Natural killer cell (primary cell): ENCODE measurements around the gene MPO. TPM values are rescaled to one million over a fixed set of nuclear protein-coding genes. Genes with fewer than 3 reads are reported as not detected.

Experiments
- ATAC-seq, 3 donors: fragments of 150-1000 bp in 2 of 3; fragments of 200-7000 bp in 1 of 3; cut with Tn5 transposase; 1 replicate in 1 of 3; 2 replicates in 2 of 3; pipeline ENCODE4 v1.10.0; 2021; ENCODE audit warnings: mild to moderate bottlenecking in 2 of 3, moderate library complexity in 2 of 3
- DNase-seq, 2 donors: peaks; one replicate each; pipeline versions ENCODE4 v3.0.0 to v3.0.0-alpha.2; 2013 to 2021; ENCODE audit warnings: mixed read lengths in 1 of 2
- H3K27ac ChIP-seq: one replicate; pipeline ENCODE4 v1.5.1; 2013; ENCODE audit warnings: mild to moderate bottlenecking, low read length
- H3K27me3 ChIP-seq: one replicate; pipeline ENCODE4 v1.6.1; 2013; ENCODE audit warnings: low read length; ENCODE audit not compliant: control insufficient read depth, insufficient read depth
- H3K36me3 ChIP-seq: one replicate; pipeline ENCODE4 v1.6.1; 2013; ENCODE audit warnings: low read length; ENCODE audit not compliant: control insufficient read depth, insufficient read depth
- H3K4me1 ChIP-seq: one replicate; pipeline ENCODE4 v1.6.1; 2013; ENCODE audit warnings: low read length; ENCODE audit not compliant: control insufficient read depth, insufficient read depth
- H3K4me3 ChIP-seq: one replicate; pipeline ENCODE4 v1.5.1; 2013; ENCODE audit warnings: low read length
- H3K9me3 ChIP-seq: one replicate; pipeline ENCODE4 v1.6.1; 2013; ENCODE audit warnings: low read length; ENCODE audit not compliant: control insufficient read depth, insufficient read depth
- H3K27ac Mint-ChIP-seq, 2 donors: one replicate each; pipeline ENCODE4 v1.8.0; 2022; ENCODE audit warnings: mild to moderate bottlenecking in 2 of 2, mixed read lengths in 2 of 2, moderate library complexity in 1 of 2
- H3K27me3 Mint-ChIP-seq, 2 donors: one replicate each; pipeline ENCODE4 v1.8.0; 2022; ENCODE audit warnings: low read depth in 2 of 2, mixed read lengths in 2 of 2
- H3K36me3 Mint-ChIP-seq: one replicate; pipeline ENCODE4 v1.8.0; 2022; ENCODE audit warnings: mixed read lengths
- H3K4me1 Mint-ChIP-seq, 2 donors: one replicate each; pipeline ENCODE4 v1.8.0; 2022; ENCODE audit warnings: mixed read lengths in 2 of 2
- H3K4me3 Mint-ChIP-seq: one replicate; pipeline ENCODE4 v1.8.0; 2022; ENCODE audit warnings: mild to moderate bottlenecking, moderate library complexity, mixed read lengths
- H3K9me3 Mint-ChIP-seq, 2 donors: one replicate each; pipeline ENCODE4 v1.8.0; 2022; ENCODE audit warnings: mixed read lengths in 2 of 2
- CTCF ChIP-seq: fragments of 200-600 bp; IDR thresholded peaks from one replicate; pipeline ENCODE4 v1.8.0; 2022; ENCODE audit warnings: antibody characterized with exemption
- WGBS: methylation state at CpG from one replicate; pipeline ENCODE4 v1.1.7; 2013; ENCODE audit warnings: missing lambda C conversion rate; ENCODE audit not compliant: insufficient coverage; 5-methylcytosine and 5-hydroxymethylcytosine counted together
- intact Hi-C: fragments of 100-400 bp; cut with micrococcal nuclease; formaldehyde crosslinking; loops from one replicate; pipeline ENCODE4 v1.14.2; 2022
- total RNA-seq, 4 donors: library from RNA; stranded (reverse); fragments of 120-200 nt in 1 of 4; gene quantifications; one replicate each; pipeline versions ENCODE4 v1.2.3 to v1.2.4, GENCODE V29; 2013 to 2022

Gene MPO
- total RNA-seq, 3 donors from 2014 or later (not counting 1 experiment from before 2014, with no cell fraction given), result 1.8 to 1.9 TPM; not detected in 1

DNA sequence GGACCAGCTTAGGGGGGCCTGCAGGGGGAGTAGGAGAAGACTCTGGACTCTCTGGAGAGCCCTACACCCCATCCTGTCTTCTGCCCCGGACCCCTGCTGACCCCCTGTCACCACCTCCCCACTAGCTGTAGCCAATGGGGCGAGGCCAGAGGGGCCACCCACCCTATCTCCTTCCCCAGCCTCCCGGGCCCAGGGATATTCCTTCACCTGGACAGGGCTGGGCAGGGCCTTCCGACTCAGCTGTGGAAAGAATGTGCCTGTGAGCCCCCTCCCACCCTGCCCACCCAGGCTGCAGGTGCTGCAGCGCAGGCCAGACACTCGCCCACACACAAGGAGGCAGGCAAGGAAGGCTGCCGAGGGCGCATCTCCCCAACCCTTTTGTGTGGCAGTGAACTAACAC, 24.9 kb upstream of the MPO start:
- Histone ChIP-seq H3K9me3 (no peaks in the 10 kb centered on the region), H3K36me3 (peaks cover 90% of the 10 kb centered on the region), H3K27ac (no peak overlapping the region), H3K27me3 (no peaks in the 10 kb centered on the region), H3K4me1 (peaks cover 17% of the 10 kb centered on the region), H3K4me3 (no peak overlapping the region)
- intact Hi-C loops, result loop anchor here (2.0 kb wide), 1 partner anchor 23 kb away; the partner anchor contains the start of gene TSPOAP1
- H3K27me3 Mint-ChIP-seq, result no peaks in the 10 kb centered on the region
- H3K27ac Mint-ChIP-seq, result peak overlapping the region in 1 of 2 donors; percentile 14
- H3K9me3 Mint-ChIP-seq, result no peaks in the 10 kb centered on the region
- H3K36me3 Mint-ChIP-seq, result no peaks in the 10 kb centered on the region
- no peak overlapping the region for H3K4me3 Mint-ChIP-seq
- 95% methylated on average over 8 of the region's 8 CpGs for WGBS
- peaks cover 0 to 14% of the 10 kb centered on the region in 2 donors for H3K4me1 Mint-ChIP-seq
- no peak for TF ChIP-seq CTCF
- ATAC-seq, result no peak
- no peak for DNase-seq

DNA sequence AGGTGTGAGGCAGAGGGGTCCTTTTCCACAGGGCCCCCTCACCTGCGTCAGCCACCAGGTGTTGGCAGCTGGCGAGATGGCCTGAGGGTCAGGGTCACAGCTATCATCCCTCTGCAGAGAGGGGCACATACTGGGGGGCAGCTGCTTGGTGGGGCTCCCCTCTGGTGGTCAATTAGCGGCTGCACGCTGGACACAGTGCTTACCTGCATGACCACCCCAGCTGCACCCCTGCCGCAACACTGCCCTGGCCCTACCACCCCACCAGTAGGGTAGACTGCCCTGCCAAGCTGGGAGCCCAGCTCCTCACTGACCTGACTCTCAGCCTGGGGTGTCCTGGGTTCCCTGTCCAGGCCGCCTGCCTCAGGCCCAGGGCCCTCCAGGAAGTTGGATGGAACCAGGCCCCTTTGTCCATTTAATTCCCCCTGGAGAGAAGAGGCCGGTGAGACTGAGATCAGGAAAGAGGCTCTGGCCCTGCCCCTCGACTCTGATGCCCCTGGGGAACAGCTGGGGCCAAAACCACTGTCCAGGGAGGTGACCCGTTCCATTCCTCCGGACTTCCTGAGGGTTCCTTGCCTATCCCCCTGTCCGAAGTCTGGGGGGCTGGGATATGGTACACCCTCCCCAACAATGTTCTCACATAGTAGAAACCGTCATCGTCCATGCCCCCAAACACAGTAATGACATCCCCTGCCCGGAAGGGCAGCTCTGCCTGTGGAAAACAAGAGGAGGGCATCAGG, 24.2 kb upstream of the MPO start:
- peak in 1 of 2 donors; percentile 3 for DNase-seq
- intact Hi-C loops, result loop anchor here (1.0 to 2.0 kb wide), 3 partner anchors 24 to 142 kb away; partner anchors contain the start of genes RNF43 and TSPOAP1
- H3K36me3 Mint-ChIP-seq, result no peaks in the 10 kb centered on the region
- no peak overlapping the region for H3K4me3 Mint-ChIP-seq
- H3K4me1 Mint-ChIP-seq, result peaks cover 0 to 16% of the 10 kb centered on the region in 2 donors
- WGBS, result 94% methylated on average over 14 of the region's 14 CpGs
- no peak for ATAC-seq
- Histone ChIP-seq H3K27ac (no peak overlapping the region), H3K36me3 (peaks cover 83% of the 10 kb centered on the region), H3K27me3 (no peaks in the 10 kb centered on the region), H3K4me3 (no peak overlapping the region), H3K9me3 (no peaks in the 10 kb centered on the region), H3K4me1 (peaks cover 22% of the 10 kb centered on the region)
- H3K27me3 Mint-ChIP-seq, result no peaks in the 10 kb centered on the region
- no peaks in the 10 kb centered on the region for H3K9me3 Mint-ChIP-seq
- no peak for TF ChIP-seq CTCF
- H3K27ac Mint-ChIP-seq, result no peak overlapping the region

GRCh38 chr17:58303971-58304749, 23.4 kb upstream of the MPO start:
- H3K4me1 ChIP-seq, result peaks cover 22% of the 10 kb centered on the region
- peaks cover 75% of the 10 kb centered on the region for H3K36me3 ChIP-seq
- Mint-ChIP-seq H3K4me3 (no peak overlapping the region), H3K4me1 (peaks cover 0 to 15% of the 10 kb centered on the region in 2 donors), H3K27ac (peak overlapping the region in 1 of 2 donors; percentile 38), H3K27me3 (no peaks in the 10 kb centered on the region), H3K36me3 (no peaks in the 10 kb centered on the region), H3K9me3 (no peaks in the 10 kb centered on the region)
- intact Hi-C loops, result loop anchor here (1.0 to 2.0 kb wide), 3 partner anchors 25 to 143 kb away; partner anchors contain the start of genes RNF43 and TSPOAP1
- no peak overlapping the region for H3K4me3 ChIP-seq
- no peaks in the 10 kb centered on the region for H3K9me3 ChIP-seq
- WGBS, result 53% methylated on average over 8 of the region's 10 CpGs
- peak; percentile 76 for TF ChIP-seq CTCF
- no peak overlapping the region for H3K27ac ChIP-seq
- peak; percentile 55 to 78 for DNase-seq
- H3K27me3 ChIP-seq, result no peaks in the 10 kb centered on the region
- peak; percentile 79 to 98 (median 85) for ATAC-seq
